ENCODE results near the gene POU4F2. TPM values are rescaled to one million over a fixed set of nuclear protein-coding genes. Genes with fewer than 3 reads are reported as not detected.

POU4F2 gene
- total and polyA plus RNA-seq, 8 donors: not detected

DNA sequence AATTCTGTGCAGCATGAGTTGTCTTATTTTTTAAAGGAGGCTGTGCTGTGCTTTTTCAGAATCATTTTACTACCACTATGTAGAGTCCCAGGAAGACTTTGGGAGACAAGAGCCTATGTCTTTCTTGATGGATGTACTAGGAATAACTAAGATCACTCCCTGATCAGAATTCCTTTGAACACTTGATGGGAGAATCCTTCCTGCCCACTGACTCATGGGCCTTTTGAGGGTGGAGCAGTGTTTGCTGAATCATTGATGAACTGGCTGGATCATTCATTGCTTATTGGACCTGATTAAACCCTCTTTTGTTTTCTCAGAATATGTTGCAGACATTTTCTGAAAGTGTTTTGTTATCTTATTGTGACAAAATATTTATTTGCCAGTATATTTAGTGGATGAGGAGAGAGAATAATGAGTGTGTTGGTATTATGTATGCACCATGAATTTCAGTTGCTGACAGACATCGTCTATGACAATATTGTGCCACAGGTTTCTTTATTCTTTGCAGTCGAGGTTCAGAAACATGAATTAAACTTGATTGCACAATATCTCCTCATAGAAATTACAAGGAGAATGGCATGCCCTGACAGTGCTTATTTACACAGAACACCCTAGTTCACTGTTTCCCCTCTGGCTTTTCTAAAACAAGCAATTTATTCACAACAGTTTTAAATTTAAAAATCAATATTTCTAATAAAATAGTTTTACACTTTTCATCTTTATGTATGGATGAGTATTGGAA lies 36.3 kb downstream of the POU4F2 start:
- DNase-seq: no peak
- intact Hi-C loops (cut with DNase I): no loop called here
- Histone ChIP-seq H3K27me3 (no peaks in the 10 kb centered on the region), H3K9me3 (no peaks in the 10 kb centered on the region), H3K27ac (no peak overlapping the region), H3K4me1 (no peaks in the 10 kb centered on the region), H3K4me3 (no peak overlapping the region), H3K36me3 (no peaks in the 10 kb centered on the region)
- no peak for ATAC-seq
- no peak for FAIRE-seq
- WGBS, 2 donors: 45 to 58% methylated on average over 2 of the region's 2 CpGs
- TF ChIP-seq, protein P1, sequence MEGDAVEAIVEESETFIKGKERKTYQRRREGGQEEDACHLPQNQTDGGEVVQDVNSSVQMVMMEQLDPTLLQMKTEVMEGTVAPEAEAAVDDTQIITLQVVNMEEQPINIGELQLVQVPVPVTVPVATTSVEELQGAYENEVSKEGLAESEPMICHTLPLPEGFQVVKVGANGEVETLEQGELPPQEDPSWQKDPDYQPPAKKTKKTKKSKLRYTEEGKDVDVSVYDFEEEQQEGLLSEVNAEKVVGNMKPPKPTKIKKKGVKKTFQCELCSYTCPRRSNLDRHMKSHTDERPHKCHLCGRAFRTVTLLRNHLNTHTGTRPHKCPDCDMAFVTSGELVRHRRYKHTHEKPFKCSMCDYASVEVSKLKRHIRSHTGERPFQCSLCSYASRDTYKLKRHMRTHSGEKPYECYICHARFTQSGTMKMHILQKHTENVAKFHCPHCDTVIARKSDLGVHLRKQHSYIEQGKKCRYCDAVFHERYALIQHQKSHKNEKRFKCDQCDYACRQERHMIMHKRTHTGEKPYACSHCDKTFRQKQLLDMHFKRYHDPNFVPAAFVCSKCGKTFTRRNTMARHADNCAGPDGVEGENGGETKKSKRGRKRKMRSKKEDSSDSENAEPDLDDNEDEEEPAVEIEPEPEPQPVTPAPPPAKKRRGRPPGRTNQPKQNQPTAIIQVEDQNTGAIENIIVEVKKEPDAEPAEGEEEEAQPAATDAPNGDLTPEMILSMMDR (IDR thresholded peaks at IDR 0.05): no peak

Other genes starting within 250 kb of the POU4F2 start
- gene SLC10A7, start 117.0 kb upstream of the POU4F2 start, total RNA-seq: 10 to 100 TPM in 1 of 6 donors, 1 to 10 TPM in 5; 5.5 to 11.1 (median 8.4) TPM
- gene SLC10A7, start 117.0 kb upstream of the POU4F2 start, polyA plus RNA-seq: 1 to 10 TPM; 2.1 to 4.3 TPM

Measured in pancreas (tissue), 10 donors.